ENCODE results near the gene DMPK. TPM values are rescaled to one million over a fixed set of nuclear protein-coding genes. Genes with fewer than 3 reads are reported as not detected.

Gene DMPK
- total and polyA plus RNA-seq, 2 donors (not counting 1 experiment from before 2014, with no cell fraction given): 54.7 to 115 TPM

DNA sequence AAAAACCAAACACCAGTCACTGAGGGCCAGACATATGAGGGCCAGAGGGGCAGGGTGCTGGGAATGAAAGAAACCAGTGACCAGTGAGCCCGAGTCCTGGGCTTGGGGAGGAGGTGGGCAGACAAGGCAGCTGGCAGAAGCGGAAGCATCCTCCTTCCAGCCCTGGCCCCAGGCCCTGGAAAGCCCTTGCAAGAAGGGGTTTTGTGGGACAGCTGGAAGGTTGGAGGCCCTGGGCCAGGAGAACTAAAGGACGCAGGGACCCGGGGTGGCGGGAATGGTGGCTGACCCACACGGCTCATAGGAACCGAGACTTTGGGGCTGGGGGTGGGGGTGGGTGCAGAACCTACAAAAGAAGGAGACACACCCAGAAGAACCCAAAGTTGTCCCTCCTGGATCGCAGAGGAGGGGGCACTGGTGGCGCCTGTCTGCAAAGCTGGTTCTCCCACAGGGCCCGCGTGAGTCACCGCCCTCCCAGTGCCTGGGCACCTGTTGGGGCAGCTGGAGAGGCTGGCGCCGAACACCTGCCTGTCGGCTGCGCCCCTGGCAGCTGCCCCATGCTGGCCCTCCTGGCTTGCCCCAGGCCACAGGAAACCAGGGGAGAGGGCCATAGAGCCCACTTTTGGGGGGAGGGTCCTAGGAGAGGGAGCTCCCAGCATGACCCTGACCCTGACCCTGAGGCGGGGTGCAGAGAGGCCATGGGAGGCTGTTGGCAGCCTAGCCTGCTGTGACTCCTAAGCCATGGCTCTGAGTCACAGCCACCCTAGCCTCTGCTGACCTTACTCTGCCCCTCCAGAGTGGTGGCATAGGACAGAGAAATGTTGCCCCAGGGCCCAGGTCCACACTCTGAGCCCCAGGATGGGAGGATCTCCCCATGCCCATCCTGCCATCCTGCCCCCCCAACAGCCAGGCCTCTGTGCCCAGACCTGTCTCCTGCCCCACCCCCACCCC is 802 bp downstream of the DMPK start:
- Histone ChIP-seq H3K4me3 (replicated peaks in 1 of 4; ENCODE audit: control extremely low read depth in 1 of 4, insufficient read depth in 1 of 4, low read depth in 3 of 4, low read length in 4 of 4) (peak overlapping the region; percentile 39 to 81 (median 52)), H3K27ac (ENCODE audit: insufficient read depth, low read length) (peak overlapping the region; percentile 90), H3K4me2 (ENCODE audit: extremely low read depth, insufficient read depth, low read length) (peak overlapping the region; percentile 93), H4K20me1 (ENCODE audit: control insufficient read depth, extremely low read depth, insufficient read depth, low read length) (no peaks in the 10 kb centered on the region), H3K27me3 (ENCODE audit: control insufficient read depth, insufficient read depth, low read length) (no peaks in the 10 kb centered on the region), H3K4me1 (ENCODE audit: control insufficient read depth, extremely low read depth, insufficient read depth, low read length) (peaks cover 25% of the 10 kb centered on the region), H3K36me3 (ENCODE audit: control insufficient read depth, insufficient read depth, low read length) (peaks cover 40% of the 10 kb centered on the region), H3K9ac (ENCODE audit: insufficient read depth, low read length) (peak overlapping the region; percentile 66), H3K79me2 (ENCODE audit: control insufficient read depth, insufficient read depth, low read length) (peaks cover 10% of the 10 kb centered on the region), H2AFZ (ENCODE audit: low read length) (no peak overlapping the region), H3K9me3 (ENCODE audit: control insufficient read depth, insufficient read depth, low read depth, low read length) (no peaks in the 10 kb centered on the region)
- DNase-seq (ENCODE audit: low read depth in 2 of 2): no peak
- TF ChIP-seq CTCF (conservative IDR thresholded peaks at IDR 0.05 in 1 of 2, IDR thresholded peaks at IDR 0.05 in 1 of 2; ENCODE audit: low read depth in 1 of 2, low read length in 2 of 2): no peak
- TF ChIP-seq EZH2 (IDR thresholded peaks at IDR 0.05; ENCODE audit: low read length, missing control alignments): no peak

DNA sequence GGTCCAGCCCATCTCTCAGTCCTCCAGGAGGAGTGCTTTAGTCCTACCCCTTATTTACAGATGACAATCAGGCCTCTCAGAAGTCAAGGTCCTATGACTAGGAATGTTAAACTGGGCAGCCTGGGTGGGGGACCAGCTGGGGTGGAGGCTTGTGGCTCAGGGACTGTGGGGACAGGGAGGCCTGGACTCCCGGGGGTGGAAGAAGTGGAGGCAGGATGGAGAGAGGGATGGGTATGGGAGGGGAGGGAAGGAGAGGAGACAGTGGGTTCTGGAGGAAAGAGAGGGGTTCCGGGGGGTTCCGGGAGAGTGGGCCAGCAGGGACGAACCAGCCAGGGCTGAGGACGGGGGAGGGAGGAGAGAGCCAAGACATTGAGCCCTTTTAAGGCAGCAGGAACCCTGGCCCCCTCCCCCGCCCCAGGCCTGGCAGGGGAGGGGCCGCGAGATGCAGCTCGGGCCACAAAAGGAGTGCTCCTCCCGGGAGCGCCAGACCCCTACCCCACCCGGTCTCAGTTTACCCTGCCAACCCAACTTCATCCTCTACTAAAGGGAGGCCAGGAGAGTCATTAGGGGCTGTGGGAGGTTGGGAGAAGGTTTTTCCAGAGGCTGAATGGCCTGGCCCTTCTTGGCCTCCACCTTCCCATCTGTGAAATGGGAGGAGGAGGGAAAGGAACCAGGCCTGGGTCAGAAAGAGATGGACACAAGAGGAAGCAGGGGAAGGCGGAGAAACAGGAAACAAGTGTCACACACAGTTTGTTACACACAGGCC is 1.7 kb downstream of the DMPK start:
- no peak for TF ChIP-seq EZH2 (IDR thresholded peaks at IDR 0.05; ENCODE audit: low read length, missing control alignments)
- no peak for TF ChIP-seq CTCF (conservative IDR thresholded peaks at IDR 0.05 in 1 of 2, IDR thresholded peaks at IDR 0.05 in 1 of 2; ENCODE audit: low read depth in 1 of 2, low read length in 2 of 2)
- Histone ChIP-seq H3K79me2 (ENCODE audit: control insufficient read depth, insufficient read depth, low read length) (peaks cover 10% of the 10 kb centered on the region), H3K4me2 (ENCODE audit: extremely low read depth, insufficient read depth, low read length) (peak overlapping the region; percentile 93), H3K9me3 (ENCODE audit: control insufficient read depth, insufficient read depth, low read depth, low read length) (no peaks in the 10 kb centered on the region), H3K4me3 (replicated peaks in 1 of 4; ENCODE audit: control extremely low read depth in 1 of 4, insufficient read depth in 1 of 4, low read depth in 3 of 4, low read length in 4 of 4) (peak overlapping the region; percentile 38 to 81 (median 52)), H2AFZ (ENCODE audit: low read length) (no peak overlapping the region), H3K9ac (ENCODE audit: insufficient read depth, low read length) (peak overlapping the region; percentile 23), H3K27ac (ENCODE audit: insufficient read depth, low read length) (peak overlapping the region; percentile 8), H4K20me1 (ENCODE audit: control insufficient read depth, extremely low read depth, insufficient read depth, low read length) (no peaks in the 10 kb centered on the region), H3K36me3 (ENCODE audit: control insufficient read depth, insufficient read depth, low read length) (peaks cover 31% of the 10 kb centered on the region), H3K27me3 (ENCODE audit: control insufficient read depth, insufficient read depth, low read length) (no peaks in the 10 kb centered on the region), H3K4me1 (ENCODE audit: control insufficient read depth, extremely low read depth, insufficient read depth, low read length) (peaks cover 25% of the 10 kb centered on the region)
- no peak for DNase-seq (ENCODE audit: low read depth in 2 of 2)

DNA sequence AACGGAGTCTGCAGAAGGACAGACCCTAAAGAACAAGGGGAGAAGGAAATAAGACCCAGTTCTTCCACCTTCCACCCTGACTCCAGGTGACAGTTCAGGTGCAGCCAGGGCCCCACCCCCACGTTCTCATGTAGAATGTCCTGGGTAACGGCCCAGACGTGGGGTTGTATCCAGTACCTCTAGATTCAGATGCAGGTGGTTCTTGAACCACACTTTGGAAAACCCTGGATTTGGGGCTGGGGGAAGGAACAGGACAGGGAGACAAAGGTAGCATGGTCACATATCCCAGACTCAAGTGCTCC is 2.2 kb downstream of the DMPK start:
- peak overlapping the region in 1 of 4 experiments; percentile 81 for H3K4me3 ChIP-seq (replicated peaks in 1 of 4; ENCODE audit: control extremely low read depth in 1 of 4, insufficient read depth in 1 of 4, low read depth in 3 of 4, low read length in 4 of 4)
- H3K27me3 ChIP-seq (ENCODE audit: control insufficient read depth, insufficient read depth, low read length): no peaks in the 10 kb centered on the region
- DNase-seq (ENCODE audit: low read depth in 2 of 2): no peak
- H3K9ac ChIP-seq (ENCODE audit: insufficient read depth, low read length): no peak overlapping the region
- peaks cover 10% of the 10 kb centered on the region for H3K79me2 ChIP-seq (ENCODE audit: control insufficient read depth, insufficient read depth, low read length)
- peaks cover 25% of the 10 kb centered on the region for H3K4me1 ChIP-seq (ENCODE audit: control insufficient read depth, extremely low read depth, insufficient read depth, low read length)
- H4K20me1 ChIP-seq (ENCODE audit: control insufficient read depth, extremely low read depth, insufficient read depth, low read length): no peaks in the 10 kb centered on the region
- TF ChIP-seq EZH2 (IDR thresholded peaks at IDR 0.05; ENCODE audit: low read length, missing control alignments): no peak
- no peak for TF ChIP-seq CTCF (conservative IDR thresholded peaks at IDR 0.05 in 1 of 2, IDR thresholded peaks at IDR 0.05 in 1 of 2; ENCODE audit: low read depth in 1 of 2, low read length in 2 of 2)
- H3K9me3 ChIP-seq (ENCODE audit: control insufficient read depth, insufficient read depth, low read depth, low read length): no peaks in the 10 kb centered on the region
- H3K4me2 ChIP-seq (ENCODE audit: extremely low read depth, insufficient read depth, low read length): peak overlapping the region; percentile 93
- H2AFZ ChIP-seq (ENCODE audit: low read length): no peak overlapping the region
- H3K27ac ChIP-seq (ENCODE audit: insufficient read depth, low read length): no peak overlapping the region
- peaks cover 27% of the 10 kb centered on the region for H3K36me3 ChIP-seq (ENCODE audit: control insufficient read depth, insufficient read depth, low read length)

All from fibroblast of lung (primary cell).